ENCODE data around the gene ITGAV.

Gene ITGAV

DNA sequence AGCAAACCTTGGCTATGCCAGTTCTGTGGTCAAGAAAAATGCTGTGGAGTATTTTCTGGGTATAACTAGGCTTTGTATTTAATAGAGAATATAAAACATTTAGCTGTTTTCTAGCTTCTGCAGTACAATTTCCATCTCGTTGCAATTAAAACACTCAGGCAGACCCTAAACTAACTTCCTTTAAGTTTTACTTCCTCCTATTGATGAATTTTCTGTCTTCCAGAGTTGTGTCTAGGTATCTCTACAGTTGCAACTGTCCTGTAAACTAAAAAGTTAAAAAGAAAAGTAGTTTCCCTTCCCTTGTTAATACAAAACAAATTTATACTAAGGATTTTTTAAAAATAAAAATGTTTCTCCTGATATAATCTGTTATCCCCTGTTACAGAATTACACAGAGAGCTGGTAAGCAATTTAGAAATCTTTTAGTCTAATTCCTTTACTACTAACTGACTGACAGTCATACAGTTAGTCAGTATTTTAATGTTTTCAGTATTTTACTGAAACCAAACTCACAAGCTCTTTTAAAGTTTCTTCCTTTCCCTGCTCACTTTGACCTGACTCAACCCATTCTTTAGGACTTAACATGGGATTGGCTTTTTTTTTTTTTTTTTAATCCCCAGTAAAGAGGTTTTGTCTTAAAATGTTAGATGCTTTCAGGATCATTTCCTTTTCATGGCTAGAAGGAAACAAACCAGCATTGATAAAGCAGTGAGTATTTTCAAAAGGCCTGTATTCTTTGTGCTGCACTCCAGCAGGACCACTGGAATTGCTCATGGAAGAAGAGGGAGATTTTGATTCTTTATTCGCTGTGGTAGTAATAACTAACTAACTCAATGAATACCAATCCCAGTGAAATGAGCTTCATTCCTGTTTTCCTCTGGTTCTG lies 22.9 kb downstream of the ITGAV start:
- DNase-seq (ENCODE audit: low read depth in 2 of 2) = no peak

GRCh38 chr2:186614373-186614772 lies 24.5 kb downstream of the ITGAV start:
- DNase-seq (ENCODE audit: low read depth in 2 of 2) = no peak

GRCh38 chr2:186617148-186617547 lies 27.3 kb downstream of the ITGAV start:
- no peak for DNase-seq (ENCODE audit: low read depth in 2 of 2)

- no peak for DNase-seq (ENCODE audit: low read depth in 2 of 2)
Observed at GRCh38 chr2:186617771-186618170, 27.9 kb downstream of the ITGAV start.

DNA sequence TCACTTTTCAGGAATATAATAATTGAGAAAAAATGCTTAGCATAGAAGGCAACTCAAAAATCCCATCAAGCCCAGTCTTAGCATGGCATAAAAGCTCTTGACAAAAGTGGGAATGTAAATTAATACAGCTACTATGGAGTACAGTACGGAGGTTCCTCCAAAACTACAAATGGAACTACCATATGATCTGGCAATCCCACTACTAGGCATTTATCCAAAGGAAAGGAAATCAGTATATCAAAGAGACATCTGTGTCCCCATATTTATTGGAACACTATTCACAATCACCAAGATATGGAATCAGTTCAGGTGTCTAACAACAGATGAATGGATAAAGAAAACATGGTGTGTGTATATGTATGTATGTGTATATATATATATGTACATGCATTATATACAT lies 28.8 kb downstream of the ITGAV start:
- DNase-seq (ENCODE audit: low read depth in 2 of 2) = no peak

GRCh38 chr2:186623084-186623483 lies 33.2 kb downstream of the ITGAV start:
- no peak for DNase-seq (ENCODE audit: low read depth in 2 of 2)

DNA sequence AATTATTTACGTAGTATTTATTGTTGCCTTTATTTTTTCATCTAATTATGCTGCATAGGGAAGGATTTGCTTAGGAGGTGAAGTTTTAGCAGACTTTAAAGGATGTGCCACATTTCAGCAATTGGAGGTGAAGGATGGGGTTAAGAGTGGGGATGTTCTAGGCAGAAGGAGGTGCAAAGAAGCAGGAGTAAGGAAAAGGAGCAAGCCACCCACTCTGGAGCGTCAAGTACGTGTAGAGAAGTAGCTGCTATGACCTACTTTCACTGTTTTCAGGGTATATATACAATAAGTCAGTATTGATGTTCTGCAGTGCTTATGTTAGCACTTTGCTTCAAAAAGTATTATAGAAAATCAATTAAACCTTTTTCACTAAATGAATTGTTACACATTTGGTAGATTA lies 34.4 kb downstream of the ITGAV start:
- no peak for DNase-seq (ENCODE audit: low read depth in 2 of 2)

- DNase-seq (ENCODE audit: low read depth in 2 of 2) = no peak
Observed at GRCh38 chr2:186629250-186629996, 39.6 kb downstream of the ITGAV start.

- no peak for DNase-seq (ENCODE audit: low read depth in 2 of 2)
Observed at GRCh38 chr2:186632417-186632816, 42.6 kb downstream of the ITGAV start.

- no peak for DNase-seq (ENCODE audit: low read depth in 2 of 2)
Observed at GRCh38 chr2:186634701-186635100, 44.8 kb downstream of the ITGAV start.

DNA sequence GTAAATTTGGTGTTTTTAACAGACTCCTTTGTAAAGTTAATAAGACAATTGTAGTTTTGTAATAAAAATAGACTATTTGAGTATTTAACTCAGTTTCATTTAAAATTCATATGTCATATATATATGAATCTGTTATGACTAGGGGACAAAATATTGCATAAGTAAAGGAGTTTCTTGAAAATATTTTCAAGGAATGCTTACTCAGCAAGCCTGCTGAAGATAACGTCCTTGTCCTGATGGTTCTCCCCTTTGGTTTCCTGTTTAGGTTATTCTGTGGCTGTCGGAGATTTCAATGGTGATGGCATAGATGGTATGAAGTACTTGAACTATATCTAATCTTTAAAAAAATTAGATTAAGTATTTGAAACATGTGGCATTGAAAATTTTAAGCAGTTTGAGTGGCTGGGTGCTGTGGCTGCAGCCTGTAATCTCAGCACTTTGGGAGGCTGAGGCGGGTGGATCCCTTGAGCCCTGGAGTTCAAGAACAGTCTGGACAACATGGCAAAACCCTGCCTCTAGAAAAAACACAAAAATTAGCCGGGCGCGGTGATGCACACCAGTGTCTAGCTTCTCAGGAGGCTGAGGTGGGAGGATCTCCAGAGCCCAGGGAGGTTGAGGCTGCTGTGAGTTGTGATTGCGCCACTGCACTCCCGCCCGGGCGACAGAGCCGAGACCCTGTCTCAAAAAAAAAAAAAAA lies 47.1 kb downstream of the ITGAV start:
- no peak for DNase-seq (ENCODE audit: low read depth in 2 of 2)

DNA sequence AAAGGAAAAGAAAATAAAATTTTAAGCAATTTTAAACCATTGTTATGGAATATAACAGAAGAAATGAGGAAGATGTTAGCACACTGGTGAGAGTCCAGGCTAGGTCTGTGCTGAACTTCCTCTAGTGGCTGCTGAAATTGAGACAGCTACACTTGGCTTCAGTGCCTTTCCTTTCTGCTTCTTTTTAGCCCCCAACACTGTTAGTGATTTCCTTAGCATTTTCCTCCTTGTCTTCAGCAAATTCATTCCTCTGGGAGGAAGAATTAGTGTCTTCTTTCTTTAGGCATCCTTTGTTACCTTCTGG lies 47.6 kb downstream of the ITGAV start:
- DNase-seq (ENCODE audit: low read depth in 2 of 2) = no peak

DNA sequence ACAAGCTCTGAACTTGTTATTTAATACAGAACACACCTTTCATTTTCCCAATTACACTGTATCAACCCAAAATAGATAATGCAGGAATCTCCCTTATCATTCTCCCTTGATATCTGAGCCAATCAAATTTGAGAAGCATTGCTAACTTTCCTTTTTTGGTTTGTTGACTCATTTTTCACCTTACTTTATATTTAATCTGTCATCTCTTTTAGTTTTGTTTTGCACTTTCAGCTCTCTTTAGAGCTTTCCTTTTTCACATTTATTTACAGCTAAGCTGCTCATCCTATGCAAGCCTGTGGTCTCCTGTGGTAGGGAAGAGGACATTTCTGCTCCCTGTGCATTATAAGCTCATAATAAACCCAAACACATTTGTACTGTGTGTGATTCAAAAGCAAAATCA lies 50.1 kb downstream of the ITGAV start:
- DNase-seq (ENCODE audit: low read depth in 2 of 2) = no peak

GRCh38 chr2:186641132-186641806 lies 51.4 kb downstream of the ITGAV start:
- DNase-seq (ENCODE audit: low read depth in 2 of 2) = no peak

DNA sequence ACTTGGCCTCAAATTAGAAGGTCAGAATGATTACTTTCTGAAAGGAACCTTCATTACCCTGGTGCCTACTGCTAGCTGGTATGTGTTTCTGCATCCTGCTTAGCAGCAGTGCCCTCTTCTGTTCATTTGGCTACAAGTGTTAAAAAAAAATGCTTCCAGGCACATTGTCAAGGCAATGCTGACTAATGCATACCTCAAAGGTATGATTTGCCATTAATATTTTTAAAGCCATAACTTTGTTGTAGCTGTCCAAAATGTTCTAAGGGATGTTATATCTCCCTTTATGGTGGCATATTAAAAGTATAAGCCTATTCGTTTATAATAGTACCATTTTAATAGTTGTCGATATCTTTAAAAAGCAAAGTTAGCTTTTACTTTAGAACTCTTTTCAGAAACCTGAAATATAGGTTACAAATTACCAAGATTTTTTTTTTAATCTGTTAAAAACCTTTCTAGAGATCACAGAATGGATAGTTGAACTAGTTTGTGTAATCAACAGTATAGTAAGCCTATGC lies 52.0 kb downstream of the ITGAV start:
- DNase-seq (ENCODE audit: low read depth in 2 of 2) = no peak

DNA sequence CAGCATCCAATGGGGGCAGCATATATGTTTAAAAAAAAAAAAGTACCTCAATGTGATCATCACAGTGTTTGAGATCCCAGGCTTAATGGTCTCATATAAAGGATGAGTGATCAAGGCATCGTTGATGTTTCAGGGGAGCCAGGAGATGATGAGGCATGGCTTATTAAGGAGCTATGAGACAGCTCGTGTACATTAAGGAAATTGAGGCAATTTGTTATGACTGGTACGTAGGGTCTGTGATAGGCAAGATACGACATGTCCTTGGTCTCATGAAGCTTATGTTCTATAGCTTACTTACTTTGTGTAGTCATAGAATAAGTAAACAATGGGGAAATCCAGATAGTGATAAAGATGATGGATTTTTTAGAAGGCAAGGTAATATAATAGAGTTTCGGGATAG lies 54.9 kb downstream of the ITGAV start:
- no peak for DNase-seq (ENCODE audit: low read depth in 2 of 2)

GRCh38 chr2:186645999-186646398 lies 56.1 kb downstream of the ITGAV start:
- no peak for DNase-seq (ENCODE audit: low read depth in 2 of 2)

- no peak for DNase-seq (ENCODE audit: low read depth in 2 of 2)
Observed at GRCh38 chr2:186648130-186648529, 58.3 kb downstream of the ITGAV start.

GRCh38 chr2:186653511-186653910 lies 63.7 kb downstream of the ITGAV start:
- no peak for DNase-seq (ENCODE audit: low read depth in 2 of 2)

GRCh38 chr2:186659383-186659782 lies 69.5 kb downstream of the ITGAV start:
- DNase-seq (ENCODE audit: low read depth in 2 of 2) = no peak

DNA sequence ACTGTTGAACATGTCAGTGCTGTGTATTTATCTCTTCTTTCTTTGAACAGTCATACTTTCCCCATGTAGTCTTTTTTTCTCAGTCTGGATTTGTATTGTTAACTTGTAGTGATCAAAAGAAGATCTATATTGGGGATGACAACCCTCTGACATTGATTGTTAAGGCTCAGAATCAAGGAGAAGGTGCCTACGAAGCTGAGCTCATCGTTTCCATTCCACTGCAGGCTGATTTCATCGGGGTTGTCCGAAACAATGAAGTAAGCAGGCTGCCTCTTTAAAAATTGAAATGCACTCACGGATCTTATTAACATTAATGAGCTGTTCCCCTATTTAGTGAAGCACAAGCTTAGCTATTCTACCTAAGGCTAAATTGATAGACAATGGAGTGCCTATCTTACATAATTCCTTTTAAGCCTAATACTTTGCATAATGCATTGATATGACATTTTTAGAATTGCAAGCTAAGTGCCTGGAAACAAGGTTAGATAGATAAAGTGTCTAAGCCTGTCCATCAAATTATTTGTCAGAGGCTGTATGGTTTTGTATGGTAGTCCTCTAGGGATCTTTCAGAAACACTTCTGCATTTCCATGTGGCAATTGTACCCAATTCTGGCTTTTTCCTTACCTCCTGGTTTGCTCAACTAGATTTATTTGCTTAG lies 74.7 kb downstream of the ITGAV start:
- DNase-seq (ENCODE audit: low read depth in 2 of 2) = no peak

All from stimulated activated CD4-positive, alpha-beta T cell treated with anti-CD3 and anti-CD28 coated beads, Interleukin-1b, Interleukin-23, amount 100 ng/mL, for 1 hour (primary cell).